ENCODE data around the gene USP28.

GRCh38 chr11:113782134-113782533 is 93.2 kb downstream of the USP28 start:
- TF ChIP-seq SUZ12 (IDR thresholded peaks at IDR 0.05) (no peak), TARDBP (IDR thresholded peaks at IDR 0.05) (no peak), FOXK2 (IDR thresholded peaks at IDR 0.05) (no peak)

Measured in HEK293T (cell line).